HS-5 (cell line): ENCODE data around the gene PLIN3.
"Not testable (repeated sequence)": the region's sequence is repeated elsewhere in the genome, so short reads cannot be mapped to it uniquely, and the experiment has no call there.

ENCODE experiments used
- DNase-seq: peaks from one replicate; pipeline ENCODE4 v3.0.0-alpha.2; 2012; ENCODE audit warnings: low read depth

Gene PLIN3

DNA sequence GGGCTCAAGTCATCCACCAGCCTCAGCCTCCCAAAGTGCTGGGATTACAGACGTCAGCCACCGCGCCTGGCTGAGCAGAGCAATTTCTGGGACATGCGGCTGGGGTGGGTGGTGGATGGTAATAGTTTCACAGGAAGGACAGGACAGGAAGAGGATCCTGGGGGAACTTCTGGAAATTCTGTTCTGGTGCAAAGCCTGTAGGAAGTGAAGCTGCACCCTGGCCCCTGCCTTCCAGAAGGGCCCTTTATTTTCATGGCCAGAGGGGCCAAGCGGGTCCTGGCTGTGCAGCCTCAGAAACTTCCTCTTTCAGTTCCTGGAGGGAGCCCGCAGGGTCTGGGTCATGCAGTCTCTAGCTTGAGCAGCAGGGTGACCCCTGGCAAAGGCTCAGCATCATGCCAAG lies 60.3 kb downstream of the PLIN3 start:
- DNase-seq, result no peak

DNA sequence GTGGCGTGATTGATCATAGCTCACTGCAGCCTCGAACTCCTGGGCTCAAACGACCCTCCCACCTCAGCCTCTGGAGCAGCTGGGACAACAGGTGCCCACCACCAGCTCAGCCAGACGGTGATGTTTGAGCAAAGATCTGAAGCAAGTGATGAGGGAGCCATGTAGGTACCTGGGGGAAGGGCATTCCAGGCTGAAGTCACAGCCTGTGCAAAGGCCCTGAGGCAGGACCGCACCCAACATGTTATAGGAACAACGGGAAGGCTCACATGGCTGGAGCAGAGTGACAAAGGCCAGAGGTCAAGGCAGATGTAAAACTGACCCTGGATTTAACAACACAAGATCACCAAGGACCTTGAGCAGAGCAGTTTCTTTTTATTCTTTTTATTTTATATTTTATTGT lies 61.1 kb downstream of the PLIN3 start:
- DNase-seq, result no peak

DNA sequence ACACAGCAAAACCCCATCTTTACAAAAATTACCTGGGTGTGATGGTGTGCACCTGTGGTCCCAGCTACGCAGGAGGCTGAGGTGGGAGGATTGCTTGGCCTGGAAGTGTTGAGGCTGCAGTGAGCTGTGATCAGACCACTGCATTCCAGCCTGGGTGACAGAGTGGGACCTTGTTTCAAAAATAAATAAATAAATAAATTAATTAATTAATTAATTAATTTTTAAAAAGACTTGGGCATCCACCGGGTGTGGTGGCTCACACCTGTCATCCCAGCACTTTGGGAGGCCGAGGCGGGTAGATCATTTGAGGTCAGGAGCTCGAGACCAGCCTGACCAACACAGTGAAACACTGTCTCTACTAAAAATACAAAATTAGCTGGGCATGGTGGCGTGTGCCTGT lies 62.3 kb downstream of the PLIN3 start:
- not testable (repeated sequence) for DNase-seq

DNA sequence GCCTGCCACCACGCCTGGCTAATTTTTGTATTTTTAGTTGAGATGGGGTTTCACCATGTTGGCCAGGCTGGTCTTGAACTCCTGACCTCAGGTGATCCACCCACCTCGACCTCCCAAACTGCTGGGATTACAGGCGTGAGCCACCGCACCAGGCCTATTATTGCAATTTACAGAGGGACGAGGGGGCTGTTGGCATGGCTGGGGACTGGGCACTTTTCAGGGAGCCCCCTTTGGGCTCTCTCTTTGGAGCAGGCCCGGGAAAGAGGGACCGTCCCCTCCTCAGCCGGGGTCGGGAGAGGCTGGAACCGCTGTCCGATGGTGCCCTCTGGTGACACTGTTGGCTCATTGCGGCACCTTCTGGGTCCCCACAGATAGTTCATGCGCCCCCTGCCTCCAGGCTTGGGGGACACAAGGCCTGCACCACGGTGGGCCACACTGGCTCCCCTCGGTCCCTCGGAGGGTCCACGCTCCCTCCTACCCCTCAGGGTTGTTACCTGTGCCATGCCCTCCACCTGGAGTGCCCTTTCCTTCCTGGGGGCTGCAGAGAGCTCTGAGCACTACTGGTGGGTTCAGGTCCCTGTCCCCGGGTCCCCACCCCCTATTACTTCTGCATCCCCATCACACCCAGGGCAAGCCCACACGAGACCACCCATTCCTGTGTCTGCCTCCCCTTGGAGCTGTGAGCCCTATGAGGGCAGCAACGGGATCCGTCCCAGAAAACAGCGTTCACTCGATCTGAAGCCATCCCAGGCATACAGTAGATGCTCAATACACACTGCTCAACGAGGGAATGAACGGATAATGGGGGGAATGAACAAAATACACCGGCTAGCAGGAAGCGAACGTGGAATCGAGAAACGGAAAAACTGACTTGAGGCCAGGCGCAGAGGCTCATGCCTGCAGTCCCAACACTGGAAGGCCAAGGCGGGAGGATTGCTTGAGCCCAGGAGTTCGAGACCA lies 63.5 kb downstream of the PLIN3 start:
- DNase-seq, result no peak

DNA sequence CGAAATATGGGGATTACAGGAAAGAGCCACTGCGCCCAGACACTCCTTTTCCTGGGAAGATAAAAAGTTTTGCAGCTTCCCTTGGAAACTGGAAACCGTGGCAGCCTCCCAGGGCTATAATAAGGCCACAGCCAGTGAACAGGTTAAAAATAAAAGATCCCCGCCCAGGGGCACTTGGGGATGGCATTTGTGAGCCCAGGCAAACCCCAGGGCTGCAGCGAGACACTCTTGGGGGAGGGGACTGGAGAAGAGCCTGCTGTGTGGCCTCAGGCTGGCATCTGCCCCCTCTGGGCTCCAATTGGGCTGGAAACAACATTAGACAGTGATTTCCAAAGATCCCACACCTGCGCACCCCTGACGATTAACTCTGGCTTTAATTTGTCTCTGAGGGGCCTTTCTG lies 64.8 kb downstream of the PLIN3 start:
- DNase-seq, result no peak

DNA sequence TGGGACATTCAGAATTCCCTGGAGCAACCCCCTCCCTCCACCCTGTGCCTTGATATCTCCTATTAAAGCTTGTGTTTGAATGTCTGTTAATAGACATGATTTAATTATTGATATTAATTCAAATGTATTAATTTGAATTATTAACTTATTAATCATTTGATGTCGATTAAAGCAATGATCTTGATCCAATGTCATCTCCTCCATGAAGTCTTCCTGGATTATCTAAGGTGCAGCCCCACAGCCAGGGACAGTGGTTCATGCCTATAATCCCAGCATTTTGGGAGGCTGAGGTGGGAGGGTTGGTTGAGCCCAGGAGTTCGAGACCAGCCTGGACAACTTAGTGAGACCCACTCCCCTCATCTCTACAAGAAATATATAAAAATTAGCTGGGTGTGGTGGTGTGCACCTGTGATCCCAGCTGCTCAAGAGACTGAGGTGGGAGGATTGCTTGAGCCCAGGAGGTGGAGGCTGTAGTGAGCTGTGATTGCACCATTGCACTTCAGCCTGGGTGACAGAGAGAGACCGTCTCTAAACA lies 66.3 kb downstream of the PLIN3 start:
- no peak for DNase-seq

DNA sequence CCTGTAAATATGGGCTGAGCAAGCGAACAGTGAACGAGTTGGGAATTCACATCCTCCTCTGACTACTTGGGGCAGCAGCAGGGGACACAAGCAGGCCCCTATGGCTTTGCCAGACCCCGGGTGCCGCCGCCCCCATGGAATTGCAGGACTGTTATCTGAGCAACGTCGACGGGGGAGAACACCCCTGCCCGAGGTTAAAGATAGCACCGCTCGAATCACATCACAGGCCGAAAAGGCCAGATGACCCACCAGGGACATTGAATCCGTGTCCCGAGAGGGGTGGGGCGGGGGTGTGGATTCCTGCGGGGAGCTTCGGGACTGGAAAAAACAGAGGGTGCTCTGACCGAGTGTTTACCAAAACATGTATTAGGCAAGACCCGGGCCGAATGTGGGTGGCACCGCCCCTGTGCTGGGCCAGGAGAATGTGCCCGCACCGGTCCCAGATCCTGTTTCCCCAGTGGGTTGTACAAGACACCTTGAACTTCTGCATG lies 66.8 kb downstream of the PLIN3 start:
- DNase-seq, result no peak

DNA sequence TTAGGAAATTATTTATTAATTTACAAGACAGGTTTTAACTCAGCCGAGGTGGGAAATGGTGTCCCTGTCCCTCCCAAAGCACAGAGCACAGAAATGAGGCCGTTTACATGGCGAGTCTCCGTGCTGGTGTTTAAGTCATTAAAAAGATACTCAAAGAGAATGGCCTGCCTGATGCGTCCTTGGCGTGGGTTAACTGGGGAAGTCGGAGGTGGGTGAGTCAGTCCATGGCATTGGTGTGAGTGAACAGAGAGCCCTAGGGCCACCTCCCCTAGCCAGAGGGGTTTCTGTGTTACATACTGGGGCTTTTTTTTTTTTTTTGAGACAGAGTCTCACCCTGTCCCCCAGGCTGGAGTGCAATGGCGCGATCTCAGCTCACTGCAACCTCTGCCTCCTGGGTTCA lies 72.1 kb downstream of the PLIN3 start:
- DNase-seq, result no peak

DNA sequence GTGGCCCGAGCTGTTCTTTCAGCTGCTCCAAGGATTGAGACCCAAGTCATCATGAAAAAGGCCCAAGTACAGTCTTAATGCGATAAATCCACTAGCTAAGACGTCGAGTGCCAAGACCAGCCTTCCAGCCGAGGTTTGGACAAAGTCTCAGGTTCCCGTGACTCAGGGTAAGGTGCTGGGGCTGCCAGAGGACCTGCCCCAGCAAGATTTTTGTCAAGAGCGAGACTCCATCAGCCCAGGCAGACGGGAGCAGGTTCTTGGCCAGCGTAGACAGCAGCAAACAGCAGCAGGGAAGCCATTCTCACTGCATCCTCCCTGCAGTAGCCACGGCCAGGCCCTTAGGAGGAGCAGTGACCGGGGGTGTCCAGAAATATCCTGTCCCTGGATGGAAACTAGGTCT lies 72.5 kb downstream of the PLIN3 start:
- DNase-seq, result no peak

DNA sequence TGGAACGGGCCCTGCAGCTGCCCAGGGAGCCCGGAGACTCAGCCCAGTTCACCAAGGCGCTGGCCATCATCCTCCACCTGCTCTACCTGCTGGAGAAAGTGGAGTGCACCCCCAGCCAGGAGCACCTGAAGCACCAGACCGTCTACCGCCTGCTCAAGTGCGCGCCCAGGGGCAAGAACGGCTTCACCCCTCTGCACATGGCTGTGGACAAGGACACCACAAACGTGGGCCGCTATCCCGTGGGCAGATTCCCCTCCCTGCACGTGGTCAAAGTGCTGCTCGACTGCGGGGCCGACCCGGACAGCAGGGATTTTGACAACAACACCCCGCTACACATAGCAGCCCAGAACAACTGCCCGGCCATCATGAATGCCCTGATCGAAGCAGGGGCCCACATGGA lies 74.2 kb downstream of the PLIN3 start:
- DNase-seq, result not testable (repeated sequence)

DNA sequence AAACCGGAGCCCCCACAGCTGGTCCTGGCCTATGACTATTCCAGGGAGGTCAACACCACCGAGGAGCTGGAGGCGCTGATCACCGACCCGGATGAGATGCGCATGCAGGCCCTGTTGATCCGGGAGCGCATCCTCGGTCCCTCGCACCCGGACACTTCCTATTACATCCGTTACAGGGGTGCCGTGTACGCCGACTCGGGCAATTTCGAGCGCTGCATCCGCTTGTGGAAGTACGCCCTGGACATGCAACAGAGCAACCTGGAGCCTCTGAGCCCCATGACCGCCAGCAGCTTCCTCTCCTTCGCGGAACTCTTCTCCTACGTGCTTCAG lies 74.6 kb downstream of the PLIN3 start:
- DNase-seq, result not testable (repeated sequence)

DNA sequence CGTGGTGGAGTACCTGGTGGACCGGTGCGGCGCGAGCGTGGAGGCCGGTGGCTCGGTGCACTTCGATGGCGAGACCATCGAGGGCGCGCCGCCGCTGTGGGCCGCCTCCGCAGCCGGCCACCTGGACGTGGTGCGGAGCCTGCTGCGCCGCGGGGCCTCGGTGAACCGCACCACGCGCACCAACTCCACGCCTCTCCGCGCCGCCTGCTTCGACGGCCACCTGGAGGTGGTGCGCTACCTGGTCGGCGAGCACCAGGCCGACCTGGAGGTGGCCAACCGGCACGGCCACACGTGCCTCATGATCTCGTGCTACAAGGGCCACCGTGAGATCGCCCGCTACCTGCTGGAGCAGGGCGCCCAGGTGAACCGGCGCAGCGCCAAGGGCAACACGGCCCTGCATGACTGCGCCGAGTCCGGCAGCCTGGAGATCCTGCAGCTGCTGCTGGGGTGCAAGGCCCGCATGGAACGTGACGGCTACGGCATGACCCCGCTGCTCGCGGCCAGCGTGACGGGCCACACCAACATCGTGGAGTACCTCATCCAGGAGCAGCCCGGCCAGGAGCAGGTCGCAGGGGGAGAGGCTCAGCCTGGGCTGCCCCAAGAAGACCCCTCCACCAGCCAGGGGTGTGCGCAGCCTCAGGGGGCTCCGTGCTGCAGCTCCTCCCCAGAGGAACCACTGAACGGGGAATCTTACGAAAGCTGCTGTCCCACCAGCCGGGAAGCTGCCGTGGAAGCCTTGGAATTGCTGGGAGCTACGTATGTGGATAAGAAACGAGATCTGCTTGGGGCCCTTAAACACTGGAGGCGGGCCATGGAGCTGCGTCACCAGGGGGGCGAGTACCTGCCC lies 75.2 kb downstream of the PLIN3 start:
- DNase-seq, result not testable (repeated sequence)

DNA sequence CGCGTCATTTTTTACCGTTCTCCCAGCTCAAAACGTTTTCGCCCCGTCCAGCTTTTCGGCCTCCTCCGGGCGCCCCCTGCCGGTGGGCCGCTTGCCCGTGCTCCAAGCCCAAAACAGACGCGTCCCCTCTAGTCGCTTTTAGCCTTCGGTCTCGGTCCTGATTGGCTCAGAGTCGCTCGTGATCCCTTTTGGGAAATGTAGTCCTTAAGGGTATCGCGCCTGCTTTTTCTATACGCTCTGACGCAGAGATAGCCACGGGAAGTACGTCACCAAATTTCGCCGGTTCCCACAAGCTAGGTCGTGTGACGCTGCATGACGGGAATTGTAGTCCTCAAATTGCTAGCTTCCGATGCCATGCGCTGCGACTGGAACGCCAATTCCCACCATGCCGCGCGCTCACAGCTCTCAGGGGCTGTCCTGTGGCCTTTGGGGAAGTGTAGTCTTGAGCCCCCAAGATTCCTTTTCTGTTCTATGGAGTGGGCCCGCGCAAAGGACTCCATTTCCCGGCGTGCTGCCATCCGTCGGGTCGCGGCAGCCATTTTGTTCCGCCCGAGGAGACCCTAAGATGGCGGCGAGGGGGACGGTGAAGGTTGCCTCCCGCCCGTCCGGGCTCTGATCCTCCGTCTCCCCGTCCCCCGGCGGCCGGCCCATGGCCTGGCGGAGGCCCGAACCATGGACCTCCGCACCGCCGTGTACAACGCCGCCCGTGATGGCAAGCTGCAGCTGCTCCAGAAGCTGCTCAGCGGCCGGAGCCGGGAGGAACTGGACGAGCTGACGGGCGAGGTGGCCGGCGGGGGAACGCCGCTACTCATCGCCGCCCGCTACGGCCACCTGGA lies 76.1 kb downstream of the PLIN3 start, which contains the start of gene FEM1A:
Gene FEM1A, plus strand, starts transcription at position 552 of the 836 bp plus-strand sequence. Its CDS starts 121 bp downstream, at position 673.
- peak; percentile 100 for DNase-seq
